Measurements from ENCODE around the gene CLDN3. TPM values are rescaled to one million over a fixed set of nuclear protein-coding genes. Genes with fewer than 3 reads are reported as not detected.

The CLDN3 gene
- total and polyA plus RNA-seq, 10 donors: 0.13 to 0.26 (median 0.26) TPM; not detected in 7

DNA sequence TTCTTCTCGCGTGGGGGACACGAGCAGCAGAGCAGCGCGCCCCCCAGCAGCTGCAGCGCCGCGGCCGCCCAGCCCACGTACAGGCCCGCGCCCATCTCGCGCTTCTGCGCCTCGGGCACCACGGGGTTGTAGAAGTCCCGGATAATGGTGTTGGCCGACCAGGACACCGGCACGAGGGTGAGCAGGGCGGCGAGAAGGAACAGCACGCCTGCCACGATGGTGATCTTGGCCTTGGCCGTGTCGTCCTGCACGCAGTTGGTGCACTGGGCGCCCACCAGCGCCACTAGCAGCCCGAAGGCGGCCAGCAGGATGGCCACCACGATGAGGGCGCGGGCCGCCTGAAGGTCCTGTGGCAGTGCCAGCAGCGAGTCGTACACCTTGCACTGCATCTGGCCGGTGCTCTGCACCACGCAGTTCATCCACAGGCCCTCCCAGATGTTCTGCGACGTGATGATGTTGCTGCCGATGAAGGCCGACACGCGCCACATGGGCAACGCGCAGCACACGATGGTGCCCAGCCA, 529 bp downstream of the CLDN3 start:
- Histone ChIP-seq H3K9me3 (no peaks in the 10 kb centered on the region), H3K4me3 (peak overlapping the region in 5 of 8 donors; percentile 21 to 64 (median 32)), H3K36me3 (no peaks in the 10 kb centered on the region), H3K4me1 (peaks cover 0 to 25% (median 18%) of the 10 kb centered on the region in 6 donors), H3K27ac (no peak overlapping the region), H3K27me3 (replicated peaks in 1 of 7) (peaks cover 3 to 65% (median 33%) of the 10 kb centered on the region in 7 donors)
- TF ChIP-seq POLR2A (IDR thresholded peaks at IDR 0.05): no peak
- no peak for TF ChIP-seq POLR2AphosphoS5 (IDR thresholded peaks at IDR 0.05)
- TF ChIP-seq, protein P1, sequence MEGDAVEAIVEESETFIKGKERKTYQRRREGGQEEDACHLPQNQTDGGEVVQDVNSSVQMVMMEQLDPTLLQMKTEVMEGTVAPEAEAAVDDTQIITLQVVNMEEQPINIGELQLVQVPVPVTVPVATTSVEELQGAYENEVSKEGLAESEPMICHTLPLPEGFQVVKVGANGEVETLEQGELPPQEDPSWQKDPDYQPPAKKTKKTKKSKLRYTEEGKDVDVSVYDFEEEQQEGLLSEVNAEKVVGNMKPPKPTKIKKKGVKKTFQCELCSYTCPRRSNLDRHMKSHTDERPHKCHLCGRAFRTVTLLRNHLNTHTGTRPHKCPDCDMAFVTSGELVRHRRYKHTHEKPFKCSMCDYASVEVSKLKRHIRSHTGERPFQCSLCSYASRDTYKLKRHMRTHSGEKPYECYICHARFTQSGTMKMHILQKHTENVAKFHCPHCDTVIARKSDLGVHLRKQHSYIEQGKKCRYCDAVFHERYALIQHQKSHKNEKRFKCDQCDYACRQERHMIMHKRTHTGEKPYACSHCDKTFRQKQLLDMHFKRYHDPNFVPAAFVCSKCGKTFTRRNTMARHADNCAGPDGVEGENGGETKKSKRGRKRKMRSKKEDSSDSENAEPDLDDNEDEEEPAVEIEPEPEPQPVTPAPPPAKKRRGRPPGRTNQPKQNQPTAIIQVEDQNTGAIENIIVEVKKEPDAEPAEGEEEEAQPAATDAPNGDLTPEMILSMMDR (IDR thresholded peaks at IDR 0.05 in 8 of 11, conservative IDR thresholded peaks at IDR 0.05 in 3 of 11): no peak
- WGBS, 5 donors: 19 to 32% (median 29%) methylated on average over 32 to 49 of the region's 49 CpGs
- intact Hi-C loops (cut with DNase I; ENCODE audit: low total_unique reads): no loop called here
- DNase-seq: no peak

GRCh38 chr7:73768641-73769480, 1.2 kb downstream of the CLDN3 start:
- 23 to 45% (median 31%) methylated on average over 29 to 53 of the region's 53 CpGs for WGBS, 5 donors
- H3K4me3 ChIP-seq: peak overlapping the region in 1 of 8 donors; percentile 33
- DNase-seq: no peak

DNA sequence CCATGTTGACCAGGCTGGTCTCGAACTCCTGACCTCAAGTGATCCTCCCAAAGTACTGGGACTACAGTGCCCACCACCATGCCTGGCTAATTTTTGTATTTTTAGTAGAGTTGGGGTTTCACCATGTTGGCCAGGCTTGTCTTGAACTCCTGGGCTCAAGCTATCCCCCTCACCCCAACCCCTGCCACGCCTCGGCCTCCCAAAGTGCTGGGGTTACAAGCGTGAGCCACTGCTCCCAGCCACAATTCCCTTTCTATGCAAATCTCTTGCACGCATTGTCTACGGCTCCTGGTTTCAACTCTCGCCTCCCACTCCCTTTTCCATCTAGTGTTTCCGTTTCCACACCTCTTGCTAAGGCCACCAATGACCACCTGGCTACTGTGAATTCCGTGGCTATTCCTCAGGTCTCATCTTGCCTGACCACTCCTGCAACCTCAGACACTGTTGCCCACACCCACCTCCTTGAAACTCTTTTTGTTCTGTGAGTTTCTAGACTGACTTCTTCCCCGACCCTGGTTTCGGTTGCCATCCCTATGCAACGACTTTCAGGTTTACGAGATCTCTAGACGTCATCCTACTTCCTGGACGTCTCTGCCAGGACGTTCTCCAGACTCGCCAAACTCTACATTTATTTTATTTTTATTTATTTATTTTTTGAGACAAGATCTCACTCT, 3.4 kb downstream of the CLDN3 start:
- H3K27ac ChIP-seq: no peak overlapping the region
- no peak for DNase-seq
- H3K9me3 ChIP-seq: no peaks in the 10 kb centered on the region
- intact Hi-C loops (cut with DNase I; ENCODE audit: low total_unique reads): no loop called here
- WGBS, 5 donors: 73 to 83% (median 80%) methylated on average over 17 of the region's 17 CpGs
- peaks cover 0 to 25% (median 18%) of the 10 kb centered on the region in 6 donors for H3K4me1 ChIP-seq
- H3K4me3 ChIP-seq: no peak overlapping the region
- no peaks in the 10 kb centered on the region for H3K36me3 ChIP-seq
- H3K27me3 ChIP-seq (replicated peaks in 1 of 7): peaks cover 3 to 55% (median 33%) of the 10 kb centered on the region in 7 donors
- TF ChIP-seq POLR2A (IDR thresholded peaks at IDR 0.05): no peak
- TF ChIP-seq, protein P1 (IDR thresholded peaks at IDR 0.05 in 8 of 11, conservative IDR thresholded peaks at IDR 0.05 in 3 of 11): no peak

More at GRCh38 chr7:73768641-73769480, 1.2 kb downstream of the CLDN3 start:
- intact Hi-C loops (cut with DNase I; ENCODE audit: low total_unique reads): no loop called here
- H3K27ac ChIP-seq: no peak overlapping the region
- H3K27me3 ChIP-seq (replicated peaks in 1 of 7): peaks cover 3 to 65% (median 33%) of the 10 kb centered on the region in 7 donors
- TF ChIP-seq, protein P1 (IDR thresholded peaks at IDR 0.05 in 8 of 11, conservative IDR thresholded peaks at IDR 0.05 in 3 of 11): no peak
- TF ChIP-seq POLR2AphosphoS5 (IDR thresholded peaks at IDR 0.05): no peak
- no peak for TF ChIP-seq POLR2A (IDR thresholded peaks at IDR 0.05)
- peaks cover 0 to 25% (median 18%) of the 10 kb centered on the region in 6 donors for H3K4me1 ChIP-seq
- H3K9me3 ChIP-seq: no peaks in the 10 kb centered on the region
- no peaks in the 10 kb centered on the region for H3K36me3 ChIP-seq

GRCh38 chr7:73762659-73762999, 7.4 kb downstream of the CLDN3 start:
- no peak for DNase-seq
- Histone ChIP-seq H3K4me1 (no peaks in the 10 kb centered on the region), H3K4me3 (no peak overlapping the region), H3K27ac (no peak overlapping the region), H3K9me3 (no peaks in the 10 kb centered on the region), H3K36me3 (no peaks in the 10 kb centered on the region), H3K27me3 (replicated peaks in 1 of 7) (peaks cover 0 to 16% (median 0%) of the 10 kb centered on the region in 7 donors)
- intact Hi-C loops (cut with DNase I; ENCODE audit: low total_unique reads): no loop called here
- TF ChIP-seq, protein P1 (IDR thresholded peaks at IDR 0.05 in 8 of 11, conservative IDR thresholded peaks at IDR 0.05 in 3 of 11): no peak
- WGBS, 5 donors: 60 to 80% (median 62%) methylated on average over 1 of the region's 1 CpG

Measured in spleen (tissue), 11 donors.